ENCODE results near the gene FERMT2.

DNA sequence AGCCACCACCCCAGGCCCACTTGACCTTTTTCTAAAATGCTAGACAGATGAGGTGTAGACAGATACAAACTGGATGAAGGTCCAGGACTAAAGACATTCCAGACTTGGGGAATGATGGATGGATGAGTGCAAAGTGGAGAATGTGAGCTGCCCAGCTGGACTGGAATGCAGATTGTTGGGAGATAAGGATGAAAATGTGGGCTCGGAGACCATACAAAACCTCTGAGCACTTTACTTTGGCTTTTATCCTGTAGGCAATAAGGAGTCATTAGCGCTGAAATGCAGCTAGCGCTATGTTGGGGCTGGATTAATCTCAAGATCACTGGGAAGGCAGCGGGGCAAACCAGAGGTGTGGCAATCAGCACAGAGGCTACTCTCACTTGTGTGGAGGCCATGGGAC lies 94.7 kb downstream of the FERMT2 start:
- TF ChIP-seq CTCF (IDR thresholded peaks at IDR 0.05) (no peak), POLR2A (IDR thresholded peaks at IDR 0.05) (no peak)

Measured in uterus (tissue), 2 donors.